ENCODE results near the gene CEP112.

CEP112 gene

DNA sequence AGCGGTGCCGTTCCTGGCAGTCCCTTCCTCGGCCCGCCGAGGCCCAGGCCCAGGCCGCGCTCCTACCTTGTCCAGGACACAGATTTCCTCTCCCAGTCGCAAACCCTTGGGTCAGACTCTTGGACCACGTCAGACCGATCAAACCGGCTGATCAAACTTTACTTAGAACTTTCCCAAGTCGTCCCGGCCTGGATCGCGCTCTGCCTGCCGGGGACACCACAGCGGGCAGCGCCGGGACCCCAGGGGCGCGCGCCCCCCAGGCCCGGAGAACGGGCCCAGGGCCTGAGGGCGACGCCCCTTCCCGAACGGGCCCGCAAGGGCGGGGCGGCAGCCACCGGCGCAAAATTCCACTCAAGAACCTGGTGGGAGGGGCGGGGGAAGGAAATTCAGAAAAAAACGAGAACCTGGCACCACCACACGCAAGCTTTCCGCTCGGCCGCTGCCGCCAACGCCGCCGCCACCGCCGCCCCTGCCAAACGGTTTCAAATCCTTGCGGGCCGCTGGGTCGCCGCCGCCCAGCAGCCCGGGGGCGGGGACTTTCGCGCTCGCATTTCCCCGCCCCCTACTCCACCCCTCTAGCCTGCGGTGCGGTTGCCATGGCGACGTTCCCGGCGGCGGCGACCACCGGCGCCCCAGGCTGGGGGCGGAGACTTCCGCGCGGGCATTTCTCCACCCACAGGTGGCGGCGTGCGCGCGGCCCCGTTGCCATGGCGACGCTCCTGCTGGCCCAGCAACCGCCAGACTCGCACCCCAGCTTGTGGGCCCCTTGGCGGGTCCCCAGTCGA lies at the start of gene CEP112:
Gene CEP112 (minus strand): TSS at position 541 of the 785 bp plus-strand sequence.
- DNase-seq: peak; percentile 75 to 80

DNA sequence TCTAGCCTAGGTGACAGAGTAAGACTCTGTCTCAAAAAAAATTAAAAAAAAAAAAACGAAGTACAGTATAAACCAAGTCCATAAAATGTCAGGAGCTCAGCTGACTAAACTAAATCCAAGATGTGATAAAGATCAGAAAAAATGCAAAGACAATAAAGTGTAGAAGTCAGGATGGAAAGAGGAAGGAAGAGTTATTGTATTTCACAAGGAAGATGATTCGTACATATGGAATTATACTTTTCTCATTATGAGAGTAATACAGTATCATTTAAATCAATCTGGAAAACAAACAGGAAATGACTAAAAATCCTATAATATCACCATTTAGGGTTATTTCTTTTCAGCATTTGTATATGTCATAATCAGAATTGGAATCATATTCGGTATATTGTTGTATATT lies 48.7 kb upstream of the CEP112 start:
- DNase-seq: no peak

DNA sequence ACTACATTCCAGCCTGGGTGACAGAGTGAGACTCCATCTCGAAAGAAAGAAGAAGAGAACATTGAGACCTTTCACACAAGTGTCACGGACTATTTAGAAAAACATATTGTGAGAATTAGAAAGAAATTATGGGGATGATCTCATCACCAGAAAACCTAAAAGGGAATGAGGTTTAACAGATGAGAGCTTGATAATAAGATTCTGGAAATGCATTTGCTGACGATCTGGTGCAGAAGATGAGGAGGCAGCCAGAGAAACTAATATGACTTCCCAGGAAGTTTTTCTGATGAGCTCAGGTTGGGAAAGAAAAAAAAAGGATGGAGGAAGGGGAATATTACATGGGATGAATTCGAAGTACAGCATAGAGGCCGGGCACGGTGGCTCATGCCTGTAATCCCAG lies 48.1 kb upstream of the CEP112 start:
- DNase-seq: no peak

DNA sequence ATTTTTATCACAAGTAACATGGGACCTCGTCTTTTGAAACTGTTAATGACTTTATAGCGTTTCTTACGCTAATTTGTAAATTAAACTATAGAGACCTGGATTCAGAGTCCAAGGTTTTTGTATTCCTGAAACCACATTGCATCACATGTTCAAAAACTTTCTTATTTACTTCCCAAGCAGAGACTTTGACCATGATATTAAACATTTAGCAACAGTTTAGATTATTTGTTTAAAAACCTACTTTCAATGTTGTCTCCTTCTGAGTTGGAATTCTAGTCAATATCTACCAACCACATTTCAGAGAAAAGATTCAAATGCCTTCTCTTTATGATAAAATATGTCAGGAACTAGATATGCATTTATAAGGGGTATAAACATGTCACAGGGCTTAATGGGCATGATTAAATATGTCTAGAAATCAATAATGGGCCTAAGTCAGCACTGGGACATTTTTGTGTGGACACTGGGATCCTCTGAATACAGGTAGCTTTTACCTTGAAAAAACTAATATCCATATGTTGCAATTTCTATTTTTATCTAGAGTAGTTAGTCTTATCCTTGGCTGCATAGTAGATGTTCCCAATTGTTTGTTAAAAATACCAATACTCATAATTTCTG lies 43.6 kb upstream of the CEP112 start:
- DNase-seq: no peak

DNA sequence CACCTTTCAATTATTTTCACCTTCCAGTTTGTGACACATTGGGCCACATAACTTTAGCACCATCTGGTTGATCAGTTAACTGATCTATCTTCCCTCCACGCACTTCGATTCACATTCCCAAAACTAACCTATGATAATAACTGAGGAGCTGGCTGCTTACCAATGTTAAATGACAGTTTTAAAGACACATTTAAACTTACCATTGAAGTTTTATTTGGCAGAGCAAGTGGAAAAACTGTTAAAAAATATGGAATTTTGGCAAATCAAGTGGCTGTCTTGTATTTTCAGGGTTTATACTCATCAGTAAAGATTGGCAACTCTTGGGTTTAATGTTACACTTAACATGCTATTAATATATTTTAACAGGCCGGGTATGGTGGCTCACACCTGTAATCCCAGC lies 42.7 kb upstream of the CEP112 start:
- DNase-seq: no peak

DNA sequence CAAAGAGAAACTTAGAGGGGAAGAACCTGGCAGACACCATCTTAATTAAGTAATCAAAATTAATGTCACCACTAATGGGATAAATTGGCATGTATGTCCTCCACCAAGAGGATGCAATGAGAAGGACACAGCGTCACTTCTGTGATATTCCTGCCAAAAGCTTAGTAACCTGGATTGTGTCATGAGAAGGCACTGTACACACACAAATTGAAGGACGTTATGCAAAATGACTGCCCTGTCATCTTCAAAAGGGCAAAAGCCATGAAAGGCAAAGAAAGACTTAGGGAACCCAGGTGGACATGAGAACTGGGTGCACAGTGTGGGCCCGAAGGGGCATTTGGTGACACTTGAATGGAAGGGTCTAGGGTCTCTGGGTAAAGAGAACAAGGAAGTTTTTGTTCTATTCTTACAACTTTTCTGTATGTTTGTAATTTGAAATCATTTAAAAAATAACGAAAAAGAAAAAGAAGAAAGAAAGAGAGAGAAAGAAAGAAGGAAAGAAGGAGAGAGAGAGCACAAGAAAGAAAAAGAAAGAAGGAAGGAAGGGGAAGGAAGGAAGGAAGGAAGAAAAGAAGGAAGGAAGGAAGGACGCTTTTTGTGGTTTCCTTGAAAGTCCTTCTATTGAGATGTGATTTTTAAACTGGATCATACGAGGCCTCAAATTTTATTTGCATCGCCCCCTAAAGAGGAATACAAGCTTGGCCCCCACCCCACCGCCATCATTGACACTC lies 41.3 kb upstream of the CEP112 start:
- DNase-seq: no peak

DNA sequence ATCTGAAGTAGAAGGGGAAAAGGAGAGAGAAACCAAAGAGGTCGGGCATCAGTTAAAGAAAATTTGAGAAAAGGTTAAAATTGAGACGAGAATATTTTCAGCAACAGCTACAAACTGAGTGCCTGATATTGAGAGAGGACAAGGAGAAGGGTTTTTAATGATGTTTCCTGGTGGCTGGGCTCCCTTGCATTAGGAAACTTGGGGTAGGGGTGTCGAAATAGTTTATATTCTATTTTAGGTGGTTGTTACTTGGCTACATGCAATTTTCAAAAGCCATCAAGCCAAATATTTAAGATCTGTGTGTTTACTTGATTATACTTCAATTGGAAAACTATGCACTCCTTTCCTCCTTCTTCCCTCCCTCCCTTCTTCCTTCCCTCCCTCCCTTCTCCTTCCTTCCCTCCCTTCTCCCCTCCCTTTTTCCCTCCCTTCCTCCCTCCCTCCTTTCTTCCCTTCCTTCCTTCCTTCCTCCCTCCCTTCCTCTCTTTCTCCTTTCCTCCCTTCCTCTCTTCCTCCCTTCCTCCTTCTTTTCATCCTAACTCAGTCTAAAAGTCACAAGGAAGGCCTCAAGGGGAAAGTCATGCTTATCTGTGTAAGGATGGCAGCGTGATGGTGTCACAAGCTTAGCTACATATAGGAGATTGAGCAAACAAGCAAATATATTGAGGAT lies 39.1 kb upstream of the CEP112 start:
- DNase-seq: no peak

DNA sequence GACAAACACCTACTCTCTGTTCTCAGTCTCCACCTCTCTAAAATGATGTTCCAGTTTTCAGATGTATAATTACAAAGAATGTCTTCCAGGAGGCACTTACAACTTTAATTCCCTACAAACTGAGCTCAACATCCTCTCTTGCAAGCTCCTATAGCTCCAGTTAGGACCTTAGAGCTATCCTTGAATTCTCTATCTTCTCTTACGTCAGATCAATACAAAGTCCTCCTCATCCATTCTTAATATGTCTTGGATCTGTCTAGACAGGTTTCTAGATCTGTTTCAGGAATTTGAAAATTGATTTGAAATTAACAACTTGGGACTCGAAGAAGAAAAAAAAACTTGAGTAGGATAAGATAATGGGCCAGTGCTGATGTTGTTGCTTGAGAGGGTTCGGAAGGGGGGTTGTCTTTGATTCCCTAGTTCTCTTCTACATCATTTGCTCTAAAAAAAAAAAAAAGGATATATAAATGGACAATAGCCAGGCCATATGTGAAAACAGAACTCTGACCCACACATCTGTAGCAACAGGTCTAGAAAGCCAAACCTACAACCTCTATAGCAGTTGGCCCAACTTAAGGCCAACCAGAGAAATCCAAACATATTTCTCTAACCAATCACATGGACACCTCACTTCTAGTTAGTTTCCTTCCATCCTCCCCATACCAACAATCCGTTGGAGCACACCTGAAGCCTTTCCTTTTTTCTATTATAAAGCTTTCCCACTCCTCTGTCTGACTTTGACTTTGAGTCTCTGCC lies 38.0 kb upstream of the CEP112 start:
- no peak for DNase-seq

DNA sequence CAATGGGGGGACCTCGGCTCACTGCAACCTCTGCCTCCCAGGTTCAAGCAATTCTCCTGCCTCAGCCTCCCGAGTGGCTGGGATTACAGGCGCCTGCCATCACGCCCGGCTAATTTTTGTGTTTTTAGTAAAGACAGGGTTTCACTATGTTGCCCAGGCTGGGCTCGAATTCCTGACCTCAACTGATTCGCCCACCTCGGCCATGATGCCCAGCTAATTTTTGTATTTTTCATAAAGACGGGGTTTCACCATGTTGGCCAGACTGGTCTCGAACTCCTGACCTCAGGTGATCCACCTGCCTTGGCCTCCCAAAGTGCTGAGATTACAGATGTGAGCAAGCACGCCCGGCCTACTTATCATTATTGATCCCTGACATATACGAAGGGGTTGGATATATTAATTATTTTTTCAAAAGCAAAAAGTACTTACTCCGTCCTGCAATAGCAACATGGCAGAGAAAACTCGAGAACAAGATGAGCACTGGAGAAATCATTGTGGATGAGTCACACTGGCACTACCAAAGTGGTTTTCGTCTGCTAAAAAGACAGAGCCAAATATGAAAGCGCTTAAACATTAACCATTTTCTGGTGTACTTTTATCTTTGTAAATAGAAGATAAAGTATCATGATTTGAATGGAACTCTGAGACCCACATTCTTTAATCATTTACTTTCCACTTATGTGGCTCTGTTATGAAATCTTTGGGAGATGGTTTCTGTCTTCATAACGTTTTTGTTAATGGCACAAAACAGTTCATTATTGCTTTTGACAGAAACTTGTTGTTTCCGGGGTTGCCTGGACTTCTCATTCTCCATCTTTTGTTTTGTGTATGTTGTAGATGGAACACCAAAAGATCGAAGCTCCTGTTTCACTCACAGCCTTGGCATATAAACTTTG lies 37.2 kb upstream of the CEP112 start, which contains the start of gene APOH:
Gene APOH (minus strand): TSS at position 529 of the 896 bp plus-strand sequence. CDS start 36 bp downstream, at position 493.
- DNase-seq: no peak

DNA sequence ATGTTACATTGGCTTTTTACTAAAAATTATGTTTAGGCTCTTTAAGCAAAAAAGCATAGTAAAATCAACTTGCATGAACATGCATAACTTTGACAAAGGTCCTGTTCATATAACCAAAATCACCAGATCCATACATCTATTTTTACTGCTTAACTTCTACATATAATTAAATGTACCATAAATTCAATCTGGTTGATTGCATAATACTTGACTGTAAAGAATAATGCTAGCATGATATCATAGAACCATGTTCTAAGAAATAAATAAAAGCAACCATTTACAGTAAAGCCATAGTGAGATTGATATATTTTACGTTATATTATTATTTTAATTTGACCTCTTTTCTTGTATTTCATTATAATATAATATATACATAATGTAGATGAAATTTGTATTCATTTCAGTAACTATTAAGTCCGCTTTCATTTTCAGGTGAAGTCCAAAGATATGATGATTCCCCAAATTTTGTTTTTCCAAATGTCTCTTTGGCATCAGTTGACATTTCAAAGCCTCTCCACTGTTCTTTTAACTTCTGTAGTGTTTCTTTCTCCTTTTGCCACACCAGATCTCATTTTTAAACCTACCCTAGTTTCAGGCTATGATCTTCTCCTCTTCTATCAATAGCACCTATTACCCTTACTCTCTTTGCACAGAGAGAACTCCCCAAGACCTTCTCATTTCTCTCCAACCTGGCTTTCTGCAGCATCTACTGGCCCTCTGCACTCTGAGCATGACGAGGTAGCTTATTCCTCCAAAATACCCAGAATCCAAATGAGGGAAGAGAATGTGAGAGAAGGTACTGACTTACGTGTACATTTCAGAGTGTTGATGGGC lies 35.5 kb upstream of the CEP112 start:
- no peak for DNase-seq

DNA sequence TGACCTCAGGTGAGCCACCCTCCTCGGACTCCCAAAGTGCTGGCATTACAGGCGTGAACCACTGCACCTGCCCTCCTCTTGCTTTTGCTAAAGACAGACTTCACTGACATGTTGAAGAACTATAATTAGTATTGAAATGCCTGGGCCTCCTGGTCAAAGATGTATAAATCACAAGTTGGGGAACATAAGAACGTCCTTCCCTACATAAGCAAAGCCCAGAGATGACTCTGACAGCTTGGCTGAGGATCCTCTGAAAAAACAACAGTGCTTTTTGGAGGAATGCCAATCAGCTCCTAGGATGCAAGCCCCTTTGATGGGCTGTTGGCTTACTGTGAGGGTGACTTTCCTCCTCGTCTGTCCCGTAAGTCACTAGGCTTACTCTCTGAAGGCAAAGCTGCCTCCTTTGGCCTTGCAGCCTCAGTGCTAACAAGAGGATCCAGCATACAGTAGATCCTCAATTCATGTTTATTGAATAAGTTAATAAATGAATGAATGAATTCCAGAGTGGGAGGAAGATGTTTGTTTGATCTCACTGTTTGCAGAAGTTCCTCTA lies 30.9 kb upstream of the CEP112 start:
- no peak for DNase-seq

DNA sequence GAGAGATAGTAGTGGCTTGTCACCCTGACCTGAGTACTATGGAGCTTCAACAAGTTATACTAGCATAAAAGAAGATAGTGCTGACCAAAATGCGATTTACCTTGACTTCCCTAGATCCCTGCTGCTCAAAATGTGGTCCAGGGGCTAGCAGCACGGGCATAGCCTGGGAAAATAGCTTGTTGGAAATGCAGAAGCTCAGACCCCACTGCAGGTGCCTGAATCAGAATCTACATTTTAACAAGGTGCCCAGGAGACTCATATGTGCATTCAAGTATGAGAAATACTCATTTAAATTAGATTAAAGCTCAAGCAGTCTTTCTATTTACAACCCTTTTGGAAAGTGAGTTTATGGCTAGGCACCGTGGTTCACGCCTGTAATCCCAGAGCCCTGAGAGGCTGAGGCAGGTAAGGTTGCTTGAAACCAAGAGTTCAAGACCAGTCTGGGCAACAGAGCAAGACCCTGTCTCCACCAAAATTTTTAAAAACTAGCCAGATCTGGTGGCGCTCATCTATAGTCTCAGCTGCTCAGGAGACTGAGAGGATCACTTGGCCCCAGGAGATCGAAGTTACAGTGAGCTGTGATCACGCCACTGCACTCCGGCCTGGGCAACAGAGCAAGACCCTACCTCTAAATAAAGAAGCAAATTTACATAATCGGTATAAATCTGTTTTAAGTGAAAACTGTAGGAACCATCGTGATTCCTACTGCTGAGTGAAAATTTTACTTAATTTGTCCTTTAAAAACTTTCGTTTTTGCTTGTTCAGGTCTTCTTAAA lies 30.0 kb upstream of the CEP112 start:
- DNase-seq: no peak

DNA sequence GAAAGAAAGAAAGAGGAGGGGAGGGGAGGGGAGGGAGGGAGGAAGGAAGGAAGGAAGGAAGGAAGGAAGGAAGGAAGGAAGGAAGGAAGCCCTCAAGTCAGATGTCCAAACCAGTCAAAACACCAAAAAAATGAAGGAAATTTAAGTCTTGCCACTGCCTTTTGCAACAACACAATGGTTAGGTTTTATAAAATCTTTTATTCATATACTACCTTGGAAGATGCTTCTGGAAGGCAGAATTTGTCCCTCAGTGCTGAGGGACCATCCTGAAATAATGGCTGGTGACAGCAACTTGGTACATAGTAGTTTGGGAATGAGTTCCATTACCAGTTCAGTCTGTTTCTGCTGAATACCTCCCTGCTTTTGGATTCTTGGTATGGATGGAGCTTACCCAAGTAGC lies 29.4 kb upstream of the CEP112 start:
- DNase-seq: no peak

DNA sequence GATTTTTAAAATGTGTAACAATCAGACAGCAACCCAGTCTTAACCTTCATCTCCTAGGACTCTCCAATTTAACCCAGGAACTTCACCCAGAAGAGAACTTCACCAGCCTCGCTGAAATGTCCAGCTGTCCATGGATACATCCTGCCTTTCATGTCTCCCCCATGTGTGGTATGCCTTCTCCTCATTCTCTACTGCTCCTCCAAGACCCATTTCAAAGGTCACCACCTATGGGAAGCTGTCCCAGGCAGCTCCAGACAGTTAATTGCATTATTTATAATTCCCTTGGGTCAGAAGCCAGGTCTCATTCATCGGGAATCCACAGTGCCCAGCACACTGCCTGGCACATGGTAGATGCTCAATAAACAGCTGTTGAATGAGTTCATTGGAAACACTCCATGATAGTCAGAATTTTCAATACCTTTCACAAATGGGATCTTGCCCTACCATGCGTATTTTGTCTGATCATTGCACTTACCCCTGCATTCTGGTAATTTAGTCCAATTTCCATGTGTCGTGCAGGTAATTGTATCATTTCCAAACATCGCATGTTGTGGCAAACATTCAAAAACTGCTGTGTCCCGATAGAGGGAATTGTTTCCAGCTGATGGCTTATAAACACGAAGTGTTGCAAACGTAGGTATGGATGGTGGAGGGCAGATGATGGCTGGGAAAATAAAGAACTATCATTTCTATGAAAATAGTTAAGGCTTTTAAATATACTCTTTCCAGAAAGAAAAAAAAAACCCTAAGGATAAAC lies 28.3 kb upstream of the CEP112 start:
- no peak for DNase-seq

DNA sequence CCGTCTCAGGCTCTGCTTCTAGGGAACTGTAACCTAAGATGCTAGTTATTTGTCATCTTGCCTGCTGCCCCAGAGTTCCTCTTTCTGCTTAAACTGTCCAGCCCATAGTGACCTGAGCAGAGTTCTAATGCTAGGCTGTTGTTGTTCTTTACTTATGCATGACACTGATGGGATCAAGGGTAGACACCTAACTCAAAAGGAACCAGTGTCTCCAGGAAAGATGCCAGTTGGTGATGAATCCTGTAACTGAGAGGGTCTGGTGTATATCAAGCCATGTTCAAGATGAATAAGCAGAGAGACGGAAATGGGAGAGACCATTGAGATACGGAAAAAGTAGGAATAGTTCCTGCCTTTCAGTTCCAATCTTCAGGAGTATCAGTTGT lies 23.6 kb upstream of the CEP112 start:
- DNase-seq: no peak

DNA sequence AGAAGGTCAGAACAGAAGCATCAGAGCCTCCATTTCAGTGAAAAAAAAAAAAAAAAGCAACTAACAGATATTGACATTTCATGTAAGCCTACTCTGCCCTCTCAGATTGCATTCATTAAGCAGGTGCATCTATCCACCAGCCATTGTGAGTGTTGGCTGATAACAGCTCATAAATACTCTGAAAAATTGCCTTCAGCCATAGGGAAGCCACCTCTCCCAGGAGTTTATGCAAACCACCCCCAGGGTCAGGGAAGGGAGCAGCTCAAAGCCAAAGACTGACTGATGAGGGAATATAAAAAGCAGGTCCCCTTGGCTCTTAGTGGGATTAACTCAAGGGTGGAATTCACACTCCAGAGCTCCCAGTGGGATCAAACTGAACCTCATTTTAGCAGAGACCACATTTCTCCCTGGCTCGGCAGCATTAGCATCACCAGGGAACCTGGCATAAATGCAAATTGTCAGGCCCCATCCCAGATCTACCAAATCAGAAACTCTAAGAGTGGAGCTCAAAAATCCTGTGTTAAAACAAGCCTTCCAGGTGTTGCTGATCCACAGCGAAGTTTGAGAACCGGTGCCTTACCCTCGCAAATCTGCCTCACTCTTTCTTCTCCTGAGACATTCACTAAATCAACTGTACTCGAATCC lies 23.1 kb upstream of the CEP112 start:
- DNase-seq: no peak

DNA sequence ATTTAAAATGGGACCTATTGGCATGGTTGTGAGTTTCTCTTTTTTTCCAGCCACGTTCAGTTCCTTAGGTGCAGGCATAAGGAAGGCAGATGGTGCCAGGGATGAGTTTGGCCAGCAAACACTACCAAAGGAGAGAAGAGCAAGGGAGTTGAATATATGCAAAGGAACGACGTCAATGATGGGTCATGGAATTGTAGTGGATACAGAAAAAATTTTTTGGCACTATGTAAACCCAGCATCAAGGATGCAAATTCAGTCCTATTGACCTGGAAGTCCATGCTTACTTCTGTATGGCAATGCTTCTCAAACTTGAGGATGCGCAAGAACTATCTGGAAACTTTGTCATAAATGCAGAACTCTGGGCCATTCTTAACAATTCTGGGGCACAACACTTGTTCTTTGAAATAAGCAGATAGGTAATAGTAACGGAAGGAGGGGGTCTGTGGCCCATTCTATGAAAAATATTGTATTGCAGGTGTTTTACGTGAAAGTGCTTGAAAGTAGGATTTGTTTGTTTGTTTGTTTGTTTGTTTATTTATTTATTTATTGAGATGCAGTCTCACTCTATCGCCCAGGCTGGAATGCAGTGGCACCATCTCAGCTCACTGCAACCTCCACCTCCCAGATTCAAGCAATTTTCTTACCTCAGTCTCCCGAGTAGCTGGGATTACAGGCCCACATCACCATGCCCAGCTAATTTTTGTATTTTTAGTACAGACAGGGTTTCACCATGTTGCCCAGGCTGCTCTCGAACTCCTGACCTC lies 19.3 kb upstream of the CEP112 start:
- DNase-seq: no peak

All from stimulated activated CD4-positive, alpha-beta T cell treated with anti-CD3 and anti-CD28 coated beads, Interleukin-2, amount 100 ng/mL, for 48 hours (primary cell).